Measurements from ENCODE around the gene IL3RA. TPM values are rescaled to one million over a fixed set of nuclear protein-coding genes. Genes with fewer than 3 reads are reported as not detected.
"Not testable (repeated sequence)": the region's sequence is repeated elsewhere in the genome, so short reads cannot be mapped to it uniquely, and the experiment has no call there.

The IL3RA gene
- total RNA-seq, 1 experiment from 2014 or later: not detected

GRCh38 chrX:1400742-1401471 is 64.3 kb downstream of the IL3RA start:
- Mint-ChIP-seq H3K27me3 (ENCODE audit: insufficient read depth, unreplicated experiment) (no peaks in the 10 kb centered on the region), H3K27ac (ENCODE audit: unreplicated experiment) (no peak overlapping the region), H3K9me3 (ENCODE audit: unreplicated experiment) (no peaks in the 10 kb centered on the region), H3K4me3 (ENCODE audit: unreplicated experiment) (no peak overlapping the region), H3K4me1 (ENCODE audit: low read depth, unreplicated experiment) (peaks cover 4% of the 10 kb centered on the region), H3K36me3 (ENCODE audit: insufficient read depth, unreplicated experiment) (peaks cover 13% of the 10 kb centered on the region)
- H3K4me3 ChIP-seq (ENCODE audit: low read depth, low read length): no peak overlapping the region
- H3K36me3 ChIP-seq (ENCODE audit: control insufficient read depth, insufficient read depth, low read length): peaks cover 1% of the 10 kb centered on the region
- no peak for TF ChIP-seq CTCF (IDR thresholded peaks at IDR 0.05; ENCODE audit: insufficient read depth in 1 of 2, low read depth in 1 of 2, low read length in 1 of 2, severe bottlenecking in 1 of 2, unreplicated experiment in 1 of 2)
- CTCF ChIA-PET: no interaction called here
- no peaks in the 10 kb centered on the region for H3K27me3 ChIP-seq (replicated peaks; ENCODE audit: control insufficient read depth, insufficient read depth, low read length)
- intact Hi-C loops (cut with micrococcal nuclease; ENCODE audit: unreplicated experiment): no loop called here
- DNase-seq: no peak
- BruUV-seq (replicated peaks): no TSS peak
- POLR2A ChIA-PET: no interaction called here
- H3K9me3 ChIP-seq: no peaks in the 10 kb centered on the region
- H3K4me1 ChIP-seq: no peaks in the 10 kb centered on the region

GRCh38 chrX:1401611-1402430 is 65.2 kb downstream of the IL3RA start:
- DNase-seq: no peak
- no peaks in the 10 kb centered on the region for H3K9me3 Mint-ChIP-seq (ENCODE audit: unreplicated experiment)
- Histone ChIP-seq H3K4me3 (ENCODE audit: low read depth, low read length) (no peak overlapping the region), H3K27me3 (replicated peaks; ENCODE audit: control insufficient read depth, insufficient read depth, low read length) (no peaks in the 10 kb centered on the region), H3K36me3 (ENCODE audit: control insufficient read depth, insufficient read depth, low read length) (no peaks in the 10 kb centered on the region; the same call in 1 of the 2 replicates), H3K9me3 (no peaks in the 10 kb centered on the region), H3K4me1 (no peaks in the 10 kb centered on the region)
- H3K4me3 Mint-ChIP-seq (ENCODE audit: unreplicated experiment): no peak overlapping the region
- TF ChIP-seq CTCF (IDR thresholded peaks at IDR 0.05; ENCODE audit: insufficient read depth in 1 of 2, low read depth in 1 of 2, low read length in 1 of 2, severe bottlenecking in 1 of 2, unreplicated experiment in 1 of 2): no peak
- no TSS peak for BruUV-seq (replicated peaks)
- H3K27ac Mint-ChIP-seq (ENCODE audit: unreplicated experiment): no peak overlapping the region
- POLR2A ChIA-PET: no interaction called here
- H3K27me3 Mint-ChIP-seq (ENCODE audit: insufficient read depth, unreplicated experiment): no peaks in the 10 kb centered on the region
- intact Hi-C loops (cut with micrococcal nuclease; ENCODE audit: unreplicated experiment): no loop called here
- CTCF ChIA-PET: no interaction called here
- H3K4me1 Mint-ChIP-seq (ENCODE audit: low read depth, unreplicated experiment): no peaks in the 10 kb centered on the region
- H3K36me3 Mint-ChIP-seq (ENCODE audit: insufficient read depth, unreplicated experiment): peaks cover 4% of the 10 kb centered on the region

- Mint-ChIP-seq H3K27ac (ENCODE audit: unreplicated experiment) (no peak overlapping the region), H3K4me1 (ENCODE audit: low read depth, unreplicated experiment) (no peaks in the 10 kb centered on the region), H3K36me3 (ENCODE audit: insufficient read depth, unreplicated experiment) (no peaks in the 10 kb centered on the region), H3K4me3 (ENCODE audit: unreplicated experiment) (no peak overlapping the region), H3K27me3 (ENCODE audit: insufficient read depth, unreplicated experiment) (no peaks in the 10 kb centered on the region), H3K9me3 (ENCODE audit: unreplicated experiment) (no peaks in the 10 kb centered on the region)
- no peak for TF ChIP-seq CTCF (IDR thresholded peaks at IDR 0.05; ENCODE audit: insufficient read depth in 1 of 2, low read depth in 1 of 2, low read length in 1 of 2, severe bottlenecking in 1 of 2, unreplicated experiment in 1 of 2)
- Histone ChIP-seq H3K4me1 (no peaks in the 10 kb centered on the region), H3K9me3 (no peaks in the 10 kb centered on the region), H3K4me3 (ENCODE audit: low read depth, low read length) (no peak overlapping the region), H3K27me3 (replicated peaks; ENCODE audit: control insufficient read depth, insufficient read depth, low read length) (no peaks in the 10 kb centered on the region), H3K36me3 (ENCODE audit: control insufficient read depth, insufficient read depth, low read length) (peaks cover 1% of the 10 kb centered on the region; the same call in 1 of the 2 replicates)
- BruUV-seq (replicated peaks): no TSS peak
- ChIA-PET POLR2A (no interaction called here), CTCF (no interaction called here)
- DNase-seq: no peak
- intact Hi-C loops (cut with micrococcal nuclease; ENCODE audit: unreplicated experiment): no loop called here
Observed at GRCh38 chrX:1403228-1403627, 66.6 kb downstream of the IL3RA start.

- H3K4me3 ChIP-seq (ENCODE audit: low read depth, low read length): not testable (repeated sequence)
Observed at GRCh38 chrX:1403867-1404266, 67.3 kb downstream of the IL3RA start.

GRCh38 chrX:1405769-1406168 is 69.2 kb downstream of the IL3RA start:
- H3K9me3 ChIP-seq; POLR2A ChIA-PET; H3K27me3 ChIP-seq (replicated peaks; ENCODE audit: control insufficient read depth, insufficient read depth, low read length); H3K27ac Mint-ChIP-seq (ENCODE audit: unreplicated experiment); intact Hi-C loops (cut with micrococcal nuclease; ENCODE audit: unreplicated experiment); H3K9me3 Mint-ChIP-seq (ENCODE audit: unreplicated experiment); H3K4me1 ChIP-seq; H3K27me3 Mint-ChIP-seq (ENCODE audit: insufficient read depth, unreplicated experiment); BruUV-seq (replicated peaks); H3K4me3 Mint-ChIP-seq (ENCODE audit: unreplicated experiment); H3K4me3 ChIP-seq (ENCODE audit: low read depth, low read length); H3K36me3 Mint-ChIP-seq (ENCODE audit: insufficient read depth, unreplicated experiment); DNase-seq; H3K36me3 ChIP-seq (ENCODE audit: control insufficient read depth, insufficient read depth, low read length); CTCF ChIA-PET; H3K4me1 Mint-ChIP-seq (ENCODE audit: low read depth, unreplicated experiment): not testable (repeated sequence)

More at GRCh38 chrX:1403867-1404266, 67.3 kb downstream of the IL3RA start:
- H3K4me3 Mint-ChIP-seq (ENCODE audit: unreplicated experiment); H3K27me3 Mint-ChIP-seq (ENCODE audit: insufficient read depth, unreplicated experiment); CTCF ChIA-PET; H3K36me3 Mint-ChIP-seq (ENCODE audit: insufficient read depth, unreplicated experiment); H3K4me1 ChIP-seq; intact Hi-C loops (cut with micrococcal nuclease; ENCODE audit: unreplicated experiment); H3K4me1 Mint-ChIP-seq (ENCODE audit: low read depth, unreplicated experiment); H3K9me3 ChIP-seq; BruUV-seq (replicated peaks); H3K36me3 ChIP-seq (ENCODE audit: control insufficient read depth, insufficient read depth, low read length); H3K27me3 ChIP-seq (replicated peaks; ENCODE audit: control insufficient read depth, insufficient read depth, low read length); DNase-seq; H3K9me3 Mint-ChIP-seq (ENCODE audit: unreplicated experiment); POLR2A ChIA-PET; H3K27ac Mint-ChIP-seq (ENCODE audit: unreplicated experiment): not testable (repeated sequence)

Data from Caco-2 (cell line).